Gastrocnemius medialis (tissue), 4 donors: ENCODE results near the gene LAPTM4A.

ENCODE experiments used
- CTCF ChIP-seq, 5 experiments: fragments of 450-650 bp in 3 of 5; fragments of 200-600 bp in 2 of 5; sonication (generic) in 2 of 5; IDR thresholded peaks in 4 of 5; conservative IDR thresholded peaks in 1 of 5; 1 replicate in 4 of 5; 2 replicates in 1 of 5; pipeline ENCODE4 v1.5.1; 2016 to 2019; ENCODE audit warnings: antibody characterized with exemption in 5 of 5, mild to moderate bottlenecking in 3 of 5, moderate library complexity in 3 of 5
- POLR2A ChIP-seq, 2 donors: fragments of 450-650 bp; IDR thresholded peaks; one replicate each; pipeline ENCODE4 v1.6.1; 2017; ENCODE audit warnings: antibody characterized with exemption in 2 of 2, mild to moderate bottlenecking in 2 of 2, moderate library complexity in 2 of 2

DNA sequence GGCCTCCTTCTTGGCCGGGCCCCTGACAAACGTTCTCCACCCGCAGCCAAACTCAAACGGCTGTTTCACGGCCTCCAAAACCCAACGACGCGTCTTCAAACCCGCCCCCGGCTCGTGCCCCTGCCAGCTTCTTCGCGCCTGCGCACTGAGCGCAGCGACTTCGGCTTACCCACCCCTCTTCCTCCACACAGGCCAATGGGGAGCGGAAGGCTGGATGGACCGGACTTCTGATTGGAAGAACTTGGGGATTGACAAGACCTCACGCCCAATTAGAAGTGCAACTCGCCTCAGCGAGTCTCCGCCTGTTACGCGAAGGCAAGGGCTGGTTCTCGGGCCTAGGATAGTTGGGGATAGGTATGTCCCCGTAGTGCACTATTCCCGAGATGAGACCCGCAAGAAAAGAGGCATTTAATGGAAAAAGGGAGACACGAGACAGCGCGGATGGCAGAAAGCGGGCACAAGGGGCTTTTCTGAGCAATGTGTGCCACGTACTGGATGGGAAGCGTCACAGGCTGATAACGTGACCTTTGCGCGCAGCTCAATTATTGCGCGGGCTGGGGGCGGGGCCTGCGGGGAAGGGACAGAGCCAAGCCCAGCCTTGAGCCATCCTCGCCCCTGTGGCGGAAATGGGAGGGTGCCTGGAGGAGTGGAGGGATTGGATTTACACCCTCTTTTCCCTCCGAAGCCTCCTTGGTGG, at the start of gene LAPTM4A:
- peak in 4 of 5 experiments; percentile 16 to 46 (median 39) for TF ChIP-seq CTCF (IDR thresholded peaks at IDR 0.05 in 4 of 5, conservative IDR thresholded peaks at IDR 0.05 in 1 of 5)
- TF ChIP-seq POLR2A (IDR thresholded peaks at IDR 0.05): peak; percentile 90 to 93
